Esophagus squamous epithelium (tissue), 5 donors: ENCODE results near the gene UGT1A8. TPM values are rescaled to one million over a fixed set of nuclear protein-coding genes. Genes with fewer than 3 reads are reported as not detected.

Experiments used
- DNase-seq: peaks from one replicate; lab custom pipeline; 2025; lab: John Stamatoyannopoulos, UW
- H3K27ac ChIP-seq, 4 donors: fragments of 200-600 bp; sonication (generic); one replicate each; pipeline ENCODE4 v1.5.1; 2016 to 2019; ENCODE audit warnings: mild to moderate bottlenecking in 1 of 4
- H3K27me3 ChIP-seq, 4 donors: fragments of 200-600 bp; sonication (generic); 1 replicate in 3 of 4; 2 replicates in 1 of 4; pipeline versions ENCODE4 v1.5.1 to v1.6.0; 2017 to 2021; ENCODE audit warnings: antibody characterized with exemption in 1 of 4
- H3K36me3 ChIP-seq, 3 donors: fragments of 200-600 bp; sonication (generic); one replicate each; pipeline ENCODE4 v1.5.1; 2016 to 2019
- H3K4me1 ChIP-seq, 3 donors: fragments of 200-600 bp; sonication (generic); one replicate each; pipeline ENCODE4 v1.5.1; 2017 to 2019
- H3K4me3 ChIP-seq, 4 donors: fragments of 200-600 bp; sonication (generic); 1 replicate in 3 of 4; 2 replicates in 1 of 4; pipeline ENCODE4 v1.5.1; 2016 to 2019; ENCODE audit warnings: mild to moderate bottlenecking in 2 of 4, moderate library complexity in 1 of 4
- H3K9me3 ChIP-seq, 3 donors: fragments of 200-600 bp; sonication (generic); one replicate each; pipeline ENCODE4 v1.5.1; 2016 to 2019
- CTCF ChIP-seq, 6 experiments: fragments of 450-650 bp in 4 of 6; fragments of 200-600 bp in 2 of 6; sonication (generic) in 2 of 6; IDR thresholded peaks; one replicate each; pipeline ENCODE4 v1.5.1; 2016 to 2019; ENCODE audit warnings: antibody characterized with exemption in 6 of 6, mild to moderate bottlenecking in 4 of 6, moderate library complexity in 4 of 6
- POLR2A ChIP-seq, 4 donors: fragments of 450-650 bp; IDR thresholded peaks; one replicate each; pipeline ENCODE4 v1.6.1; 2017; ENCODE audit warnings: antibody characterized with exemption in 4 of 4, mild to moderate bottlenecking in 4 of 4, moderate library complexity in 3 of 4
- WGBS, 2 donors: methylation state at CpG; one replicate each; pipeline ENCODE4 v1.1.5; 2018; 5-methylcytosine and 5-hydroxymethylcytosine counted together
- intact Hi-C: fragments of 100-400 bp; cut with DNase I; formaldehyde crosslinking; loops from one replicate; pipeline ENCODE4 v1.15.0; 2022
- total RNA-seq, 4 donors: library from RNA; depleted of rRNA; stranded (reverse); fragments of >200 nt; gene quantifications; one replicate each; pipeline ENCODE4 v1.1.0, GENCODE V29; 2016
- donor health status: DM: yes; HTN: yes; CAD: no.

Gene UGT1A8
- total RNA-seq, 4 donors from 2014 or later: 0.13 to 1.7 (median 0.84) TPM

DNA sequence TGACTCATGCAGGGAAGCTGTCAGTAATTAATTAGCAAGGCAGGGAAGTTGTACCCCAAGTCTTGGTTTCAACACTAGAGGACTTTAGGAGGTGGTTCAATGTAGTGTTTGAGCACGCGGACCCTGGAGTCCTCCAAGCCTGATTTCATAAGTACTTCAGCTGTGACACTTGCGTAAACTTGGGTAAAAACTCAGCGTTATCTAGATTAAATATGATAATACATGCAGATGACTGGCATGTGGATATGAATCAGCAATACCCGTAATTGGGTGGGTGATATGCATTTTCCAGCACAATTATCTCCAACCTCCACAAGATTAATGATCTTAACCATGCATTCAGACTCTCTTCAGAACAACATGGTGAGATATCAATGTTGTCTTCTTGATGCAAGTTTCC is 69.5 kb downstream of the UGT1A8 start:
- no peaks in the 10 kb centered on the region for H3K36me3 ChIP-seq
- peak overlapping the region in 1 of 4 donors; percentile 25 for H3K27ac ChIP-seq
- DNase-seq: no peak
- H3K4me1 ChIP-seq: peaks cover 0 to 53% (median 16%) of the 10 kb centered on the region in 3 donors
- 45 to 65% methylated on average over 5 of the region's 5 CpGs for WGBS, 2 donors
- H3K4me3 ChIP-seq: no peak overlapping the region
- H3K9me3 ChIP-seq: no peaks in the 10 kb centered on the region
- TF ChIP-seq CTCF (IDR thresholded peaks at IDR 0.05) (no peak), POLR2A (IDR thresholded peaks at IDR 0.05) (no peak)
- intact Hi-C loops: no loop called here
- no peaks in the 10 kb centered on the region for H3K27me3 ChIP-seq

DNA sequence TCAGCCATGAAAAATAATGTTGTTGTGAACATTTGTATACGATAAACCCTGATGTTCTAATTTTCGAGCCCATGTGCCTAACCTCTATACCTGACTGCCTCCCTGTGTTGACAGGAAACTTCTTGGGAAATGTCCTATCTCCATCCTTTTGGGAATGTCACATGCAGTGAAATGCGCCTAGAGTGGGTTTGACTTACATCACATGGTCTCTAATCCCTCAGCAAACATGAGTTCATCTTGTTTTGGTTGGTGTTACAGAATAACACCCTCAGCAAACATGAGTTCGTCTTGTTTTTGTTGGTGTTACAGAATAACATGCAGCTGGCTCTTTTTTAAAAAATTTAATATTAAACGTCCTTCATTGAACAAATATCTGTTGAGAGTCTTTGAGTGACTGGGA is 70.9 kb downstream of the UGT1A8 start:
- Histone ChIP-seq H3K9me3 (no peaks in the 10 kb centered on the region), H3K27me3 (no peaks in the 10 kb centered on the region), H3K4me3 (no peak overlapping the region), H3K27ac (peak overlapping the region in 3 of 4 donors; percentile 86 to 92 (median 90)), H3K36me3 (no peaks in the 10 kb centered on the region), H3K4me1 (peaks cover 0 to 61% (median 16%) of the 10 kb centered on the region in 3 donors)
- 62 to 77% methylated on average over 5 of the region's 5 CpGs for WGBS, 2 donors
- no peak for DNase-seq
- intact Hi-C loops: no loop called here
- TF ChIP-seq POLR2A (IDR thresholded peaks at IDR 0.05) (no peak), CTCF (IDR thresholded peaks at IDR 0.05) (no peak)

- H3K36me3 ChIP-seq: no peaks in the 10 kb centered on the region
- no peak overlapping the region for H3K4me3 ChIP-seq
- TF ChIP-seq CTCF (IDR thresholded peaks at IDR 0.05): no peak
- TF ChIP-seq POLR2A (IDR thresholded peaks at IDR 0.05): no peak
- DNase-seq: no peak
- intact Hi-C loops: no loop called here
- peak overlapping the region in 3 of 4 donors; percentile 86 to 92 (median 90) for H3K27ac ChIP-seq
- no peaks in the 10 kb centered on the region for H3K27me3 ChIP-seq
- H3K4me1 ChIP-seq: peaks cover 0 to 66% (median 16%) of the 10 kb centered on the region in 3 donors
- no peaks in the 10 kb centered on the region for H3K9me3 ChIP-seq
These were observed 71.6 kb downstream of the UGT1A8 start for GRCh38 chr2:233689031-233689430.

- WGBS, 2 donors: 9 to 11% methylated on average over 3 of the region's 3 CpGs
- TF ChIP-seq POLR2A (IDR thresholded peaks at IDR 0.05) (no peak), CTCF (IDR thresholded peaks at IDR 0.05) (no peak)
- no peaks in the 10 kb centered on the region for H3K9me3 ChIP-seq
- H3K27ac ChIP-seq: peak overlapping the region in 3 of 4 donors; percentile 86 to 92 (median 90)
- H3K27me3 ChIP-seq: no peaks in the 10 kb centered on the region
- DNase-seq: no peak
- no peaks in the 10 kb centered on the region for H3K36me3 ChIP-seq
- intact Hi-C loops: no loop called here
- peaks cover 0 to 71% (median 16%) of the 10 kb centered on the region in 3 donors for H3K4me1 ChIP-seq
- H3K4me3 ChIP-seq: no peak overlapping the region
These were observed 72.1 kb downstream of the UGT1A8 start for GRCh38 chr2:233689501-233689900.

DNA sequence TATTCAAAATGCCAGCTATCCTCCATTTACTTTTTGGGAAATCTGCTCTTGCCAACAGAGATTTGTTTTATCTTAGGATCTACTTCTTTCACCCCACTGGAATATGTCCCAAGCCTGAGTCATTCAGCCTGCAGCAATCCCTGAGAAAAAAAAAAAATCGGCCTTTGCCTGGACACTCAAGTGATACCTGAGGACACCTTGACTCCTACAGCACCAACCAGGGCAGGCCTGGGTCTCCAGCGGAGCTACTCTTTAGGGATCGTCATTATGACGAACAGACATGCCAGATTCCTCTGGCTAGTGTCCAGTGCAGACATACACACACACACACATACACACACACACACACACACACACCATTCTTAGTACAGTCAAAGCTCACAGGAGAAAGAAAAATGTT is 73.0 kb downstream of the UGT1A8 start:
- Histone ChIP-seq H3K9me3 (no peaks in the 10 kb centered on the region), H3K27me3 (no peaks in the 10 kb centered on the region), H3K4me3 (no peak overlapping the region), H3K27ac (peak overlapping the region; percentile 82 to 92 (median 88)), H3K4me1 (peaks cover 0 to 75% (median 16%) of the 10 kb centered on the region in 3 donors), H3K36me3 (no peaks in the 10 kb centered on the region)
- WGBS, 2 donors: 29 to 35% methylated on average over 4 of the region's 4 CpGs
- DNase-seq: no peak
- TF ChIP-seq CTCF (IDR thresholded peaks at IDR 0.05): no peak
- TF ChIP-seq POLR2A (IDR thresholded peaks at IDR 0.05): no peak
- intact Hi-C loops: no loop called here
